Astrocyte of the spinal cord (primary cell): ENCODE data around the gene S100A9.

ENCODE experiments used
- DNase-seq: peaks from one replicate; pipeline ENCODE4 v3.0.0; 2011; ENCODE audit warnings: low read depth, low spot score
- H3K4me3 ChIP-seq: 2 replicates; pipeline ENCODE4 v1.5.1; 2011; ENCODE audit warnings: low read depth, mild to moderate bottlenecking, low read length, moderate library complexity
- in situ Hi-C: cut with HindIII; loops from 2 replicates; pipeline ENCODE4 v1.10.0; 2017; ENCODE audit warnings: low sequenced_read_pairs
- TF ChIP-seq, protein P1 (sequence below): IDR thresholded peaks from 2 replicates; pipeline ENCODE4 v1.5.1; 2012; ENCODE audit warnings: low read depth, mild to moderate bottlenecking, low read length, inconsistent platforms

Gene S100A9

DNA sequence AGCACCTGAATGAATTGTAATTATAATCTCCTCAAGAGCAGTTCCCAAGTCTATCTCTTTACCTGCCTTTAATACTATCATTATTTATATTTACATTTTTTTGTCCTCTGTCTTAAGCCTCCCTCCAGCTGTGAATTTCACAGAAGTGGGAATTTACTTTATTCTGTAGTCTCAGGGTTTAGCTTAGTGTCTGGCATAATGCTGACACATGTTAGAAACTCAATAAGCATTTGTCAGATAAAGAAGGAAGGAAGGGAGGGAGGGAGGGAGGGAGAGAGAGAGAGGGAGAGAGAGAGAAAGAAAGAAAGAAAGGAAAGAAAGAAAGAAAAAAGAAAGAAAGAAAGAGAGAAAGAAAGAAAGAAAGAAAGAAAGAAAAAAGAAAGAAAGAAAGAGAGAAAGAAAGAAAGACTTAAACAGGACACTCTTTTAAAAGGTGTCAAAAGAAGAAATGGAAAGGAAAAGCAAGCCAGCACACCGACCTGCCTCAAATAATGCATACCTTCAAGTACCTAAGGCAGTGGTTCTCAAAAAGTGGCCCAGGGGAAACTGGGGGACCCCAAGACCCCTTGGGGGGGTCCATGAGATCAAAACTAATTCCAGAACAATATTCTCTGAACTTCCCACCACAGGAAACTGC is 7.2 kb upstream of the S100A9 start:
- no peak for DNase-seq
- in situ Hi-C loops: loop anchor here (10.0 kb wide), 1 partner anchor 144 kb away; no protein-coding TSS in a partner anchor
- no peak overlapping the region for H3K4me3 ChIP-seq
- TF ChIP-seq, protein P1, sequence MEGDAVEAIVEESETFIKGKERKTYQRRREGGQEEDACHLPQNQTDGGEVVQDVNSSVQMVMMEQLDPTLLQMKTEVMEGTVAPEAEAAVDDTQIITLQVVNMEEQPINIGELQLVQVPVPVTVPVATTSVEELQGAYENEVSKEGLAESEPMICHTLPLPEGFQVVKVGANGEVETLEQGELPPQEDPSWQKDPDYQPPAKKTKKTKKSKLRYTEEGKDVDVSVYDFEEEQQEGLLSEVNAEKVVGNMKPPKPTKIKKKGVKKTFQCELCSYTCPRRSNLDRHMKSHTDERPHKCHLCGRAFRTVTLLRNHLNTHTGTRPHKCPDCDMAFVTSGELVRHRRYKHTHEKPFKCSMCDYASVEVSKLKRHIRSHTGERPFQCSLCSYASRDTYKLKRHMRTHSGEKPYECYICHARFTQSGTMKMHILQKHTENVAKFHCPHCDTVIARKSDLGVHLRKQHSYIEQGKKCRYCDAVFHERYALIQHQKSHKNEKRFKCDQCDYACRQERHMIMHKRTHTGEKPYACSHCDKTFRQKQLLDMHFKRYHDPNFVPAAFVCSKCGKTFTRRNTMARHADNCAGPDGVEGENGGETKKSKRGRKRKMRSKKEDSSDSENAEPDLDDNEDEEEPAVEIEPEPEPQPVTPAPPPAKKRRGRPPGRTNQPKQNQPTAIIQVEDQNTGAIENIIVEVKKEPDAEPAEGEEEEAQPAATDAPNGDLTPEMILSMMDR: no peak

DNA sequence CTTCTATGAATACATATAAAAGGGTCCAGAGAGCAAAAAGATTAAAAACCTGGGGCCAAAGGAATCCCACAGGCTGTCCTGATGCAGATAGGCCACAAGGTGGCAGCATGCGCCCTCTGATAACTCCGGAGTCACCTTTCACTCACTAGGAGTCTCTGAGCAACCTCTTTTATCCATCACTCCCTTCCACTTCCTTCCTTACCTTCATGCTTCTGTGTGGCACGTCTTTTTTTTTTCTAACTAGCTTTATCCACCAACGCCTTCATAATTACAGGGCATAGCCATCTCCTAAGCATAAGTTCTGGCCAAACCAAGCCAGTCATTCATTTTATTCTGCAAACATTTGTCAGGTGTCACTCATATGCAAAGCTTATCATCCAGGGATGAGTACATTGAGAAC is 5.1 kb upstream of the S100A9 start:
- in situ Hi-C loops: loop anchor here (10.0 kb wide), 1 partner anchor 142 kb away; no protein-coding TSS in a partner anchor
- TF ChIP-seq, protein P1: peak; percentile 88
- DNase-seq: peak; percentile 61
- H3K4me3 ChIP-seq: no peak overlapping the region

DNA sequence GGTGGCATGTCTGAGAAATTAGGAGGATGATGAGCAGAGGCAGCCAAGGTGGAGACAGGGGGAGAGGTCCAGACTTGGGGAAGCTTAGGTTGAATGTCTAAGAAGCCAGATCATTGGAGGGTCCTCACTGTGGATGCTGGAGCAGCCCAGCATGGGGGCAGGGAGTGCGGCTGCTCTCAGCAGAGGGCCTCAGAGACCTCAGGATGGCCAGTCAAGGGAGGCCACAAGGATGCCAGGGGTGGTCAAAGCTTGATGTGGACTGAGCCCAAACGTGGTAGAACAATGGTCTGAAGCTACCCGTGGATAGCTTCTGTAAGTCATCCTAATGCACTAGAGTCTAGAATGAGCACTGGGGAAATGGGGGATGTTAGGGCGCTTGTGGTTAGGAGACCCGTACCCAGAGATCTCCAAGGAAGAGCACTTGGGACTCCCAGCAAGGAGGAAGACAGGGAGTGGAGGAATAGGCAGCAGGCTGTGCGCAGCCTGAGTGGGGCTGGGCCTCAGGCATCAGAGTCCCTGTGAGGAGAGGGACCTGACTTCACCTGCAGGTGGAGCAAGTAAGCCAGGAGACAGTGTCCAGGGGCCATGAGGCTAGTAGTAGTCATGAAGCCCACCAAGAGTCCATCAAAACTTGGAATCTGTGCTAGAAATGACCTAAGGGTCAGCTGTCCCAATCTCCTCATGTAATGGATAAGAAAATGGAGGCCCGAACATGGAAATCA is 4.3 kb upstream of the S100A9 start:
- no peak overlapping the region for H3K4me3 ChIP-seq
- in situ Hi-C loops: loop anchor here (10.0 kb wide), 1 partner anchor 141 kb away; no protein-coding TSS in a partner anchor
- TF ChIP-seq, protein P1: peak; percentile 50
- no peak for DNase-seq

DNA sequence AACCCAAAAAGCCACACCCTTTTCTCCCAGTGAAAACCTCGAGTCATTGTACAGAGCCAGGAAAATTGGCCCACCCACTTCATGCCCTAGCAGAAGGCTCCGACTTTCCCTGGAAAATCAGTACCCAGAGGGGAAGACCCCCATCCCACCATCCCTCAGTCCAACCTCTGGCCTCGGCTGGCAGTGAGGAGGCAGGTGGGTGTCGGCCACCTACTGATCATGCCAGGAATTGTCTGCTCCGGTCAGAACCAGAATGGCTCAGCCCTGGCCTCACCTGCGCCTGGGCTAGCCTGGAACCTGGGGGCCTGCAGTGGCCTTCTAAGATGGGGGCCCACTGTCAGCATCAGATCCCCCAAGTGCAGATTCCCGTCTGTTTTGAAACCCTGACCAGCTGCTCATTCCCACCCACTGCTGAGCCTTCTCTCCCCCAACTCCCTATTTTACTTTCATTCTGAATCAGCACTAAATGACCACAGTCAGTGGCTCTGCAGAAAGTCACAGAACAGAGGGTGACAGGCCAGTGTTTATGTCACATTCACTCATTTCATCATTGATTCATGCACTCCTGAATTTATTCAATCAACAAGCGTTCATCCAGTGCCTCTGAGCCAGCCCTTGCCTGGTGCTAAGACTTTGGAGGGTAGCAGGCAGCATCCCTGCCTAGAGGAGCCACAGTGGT is 3.0 kb upstream of the S100A9 start:
- H3K4me3 ChIP-seq: no peak overlapping the region
- TF ChIP-seq, protein P1: no peak
- no peak for DNase-seq
- in situ Hi-C loops: loop anchor here (10.0 kb wide), 1 partner anchor 140 kb away; no protein-coding TSS in a partner anchor

DNA sequence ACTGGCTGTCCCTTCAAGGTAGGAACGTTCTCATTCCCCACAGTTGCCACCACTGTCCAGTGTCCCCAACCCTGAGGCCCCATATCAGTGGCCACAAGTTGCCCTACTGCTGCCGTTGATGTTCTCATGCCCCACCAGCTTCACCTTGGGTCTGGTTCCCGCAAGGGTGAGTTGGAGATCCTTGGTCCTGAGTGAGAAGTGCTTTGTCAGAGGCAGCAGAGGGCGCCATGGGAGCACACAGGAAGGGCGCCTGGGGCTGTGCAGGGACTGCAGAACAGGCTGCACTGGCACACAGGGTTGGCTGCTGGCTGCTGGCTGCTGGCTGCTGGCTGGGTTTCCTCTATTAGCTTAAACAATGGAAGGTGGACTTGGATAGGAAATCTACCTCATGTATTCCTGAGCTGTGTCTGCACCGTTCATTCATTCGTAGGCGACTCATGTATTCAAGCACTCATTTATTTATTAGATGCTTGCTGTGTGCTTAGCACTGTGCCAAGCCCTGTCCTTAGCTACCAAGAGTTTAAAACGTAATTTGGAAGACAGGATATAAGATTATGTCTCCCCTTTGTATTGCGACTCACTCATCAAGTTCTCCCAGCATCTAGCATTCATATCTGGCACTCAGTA is 2.1 kb upstream of the S100A9 start:
- peak; percentile 9 for DNase-seq
- in situ Hi-C loops: loop anchor here (10.0 kb wide), 1 partner anchor 139 kb away; no protein-coding TSS in a partner anchor
- TF ChIP-seq, protein P1: peak; percentile 56
- H3K4me3 ChIP-seq: no peak overlapping the region
